Memory B cell (primary cell): Measurements from ENCODE around the gene ETFB.

Experiments used
- ATAC-seq: fragments of 150-1000 bp; cut with Tn5 transposase; 2 replicates; pipeline ENCODE4 v1.10.0; 2021; ENCODE audit warnings: low read depth, mild to moderate bottlenecking, moderate library complexity
- DNase-seq, 2 donors: peaks; one replicate each; pipeline ENCODE4 v3.0.0; 2022; ENCODE audit warnings: low spot score in 2 of 2
- H3K27ac Mint-ChIP-seq: one replicate; pipeline ENCODE4 v1.8.0; 2022; ENCODE audit warnings: mild to moderate bottlenecking, moderate library complexity, mixed read lengths
- H3K27me3 Mint-ChIP-seq: one replicate; pipeline ENCODE4 v1.8.0; 2022; ENCODE audit warnings: mixed read lengths
- H3K36me3 Mint-ChIP-seq: one replicate; pipeline ENCODE4 v1.8.0; 2022; ENCODE audit warnings: mild to moderate bottlenecking, mixed read lengths
- H3K4me1 Mint-ChIP-seq: one replicate; pipeline ENCODE4 v1.8.0; 2022; ENCODE audit warnings: mixed read lengths
- H3K4me3 Mint-ChIP-seq: one replicate; pipeline ENCODE4 v1.8.0; 2022; ENCODE audit warnings: mild to moderate bottlenecking, moderate library complexity, mixed read lengths
- H3K9me3 Mint-ChIP-seq: one replicate; pipeline ENCODE4 v1.8.0; 2022; ENCODE audit warnings: mixed read lengths

The ETFB gene

GRCh38 chr19:51367565-51368365 is 1.6 kb upstream of the ETFB start:
- peak overlapping the region; percentile 96 for H3K27ac Mint-ChIP-seq
- ATAC-seq: peak; percentile 79
- peak overlapping the region; percentile 99 for H3K4me3 Mint-ChIP-seq
- peaks cover 37% of the 10 kb centered on the region for H3K4me1 Mint-ChIP-seq
- H3K9me3 Mint-ChIP-seq: no peaks in the 10 kb centered on the region
- H3K36me3 Mint-ChIP-seq: no peaks in the 10 kb centered on the region
- peak; percentile 98 to 99 for DNase-seq
- H3K27me3 Mint-ChIP-seq: no peaks in the 10 kb centered on the region

GRCh38 chr19:51367255-51367564 is 1.0 kb upstream of the ETFB start:
- H3K27ac Mint-ChIP-seq: peak overlapping the region; percentile 96

GRCh38 chr19:51366389-51367254 is 434 bp upstream of the ETFB start:
- DNase-seq: peak; percentile 77 to 85
- Mint-ChIP-seq H3K9me3 (no peaks in the 10 kb centered on the region), H3K4me3 (peak overlapping the region; percentile 99), H3K27ac (peak overlapping the region; percentile 96), H3K36me3 (no peaks in the 10 kb centered on the region), H3K27me3 (no peaks in the 10 kb centered on the region), H3K4me1 (peaks cover 40% of the 10 kb centered on the region)
- peak; percentile 52 for ATAC-seq

More at GRCh38 chr19:51367255-51367564, 1.0 kb upstream of the ETFB start:
- DNase-seq (peak in 1 of 2 donors; percentile 54), ATAC-seq (no peak)
- Mint-ChIP-seq H3K4me3 (peak overlapping the region; percentile 99), H3K4me1 (peaks cover 38% of the 10 kb centered on the region), H3K9me3 (no peaks in the 10 kb centered on the region), H3K27me3 (no peaks in the 10 kb centered on the region), H3K36me3 (no peaks in the 10 kb centered on the region)

- Mint-ChIP-seq H3K4me3 (peak overlapping the region; percentile 99), H3K4me1 (peaks cover 40% of the 10 kb centered on the region), H3K27ac (peak overlapping the region; percentile 96), H3K27me3 (no peaks in the 10 kb centered on the region), H3K9me3 (no peaks in the 10 kb centered on the region), H3K36me3 (no peaks in the 10 kb centered on the region)
- peak; percentile 19 for ATAC-seq
- peak in 1 of 2 donors; percentile 23 for DNase-seq
Observed at GRCh38 chr19:51365211-51365964, 800 bp downstream of the ETFB start.

GRCh38 chr19:51364200-51365106 is 1.7 kb downstream of the ETFB start:
- Mint-ChIP-seq H3K4me1 (peaks cover 40% of the 10 kb centered on the region), H3K4me3 (peak overlapping the region; percentile 6), H3K36me3 (no peaks in the 10 kb centered on the region), H3K27ac (peak overlapping the region; percentile 35), H3K9me3 (no peaks in the 10 kb centered on the region), H3K27me3 (no peaks in the 10 kb centered on the region)
- no peak for ATAC-seq
- no peak for DNase-seq

- ATAC-seq: no peak
- DNase-seq: no peak
- Mint-ChIP-seq H3K4me1 (peaks cover 32% of the 10 kb centered on the region), H3K27ac (no peak overlapping the region), H3K4me3 (no peak overlapping the region), H3K27me3 (no peaks in the 10 kb centered on the region), H3K9me3 (no peaks in the 10 kb centered on the region), H3K36me3 (peaks cover 6% of the 10 kb centered on the region)
Observed at GRCh38 chr19:51361239-51361638, 4.9 kb downstream of the ETFB start.

- peaks cover 8% of the 10 kb centered on the region for H3K36me3 Mint-ChIP-seq
- no peaks in the 10 kb centered on the region for H3K9me3 Mint-ChIP-seq
- H3K4me1 Mint-ChIP-seq: peaks cover 22% of the 10 kb centered on the region
- H3K27me3 Mint-ChIP-seq: no peaks in the 10 kb centered on the region
- DNase-seq: no peak
- H3K27ac Mint-ChIP-seq: no peak overlapping the region
- H3K4me3 Mint-ChIP-seq: no peak overlapping the region
- ATAC-seq: no peak
Observed at GRCh38 chr19:51359294-51359693, 6.9 kb downstream of the ETFB start.

- peaks cover 11% of the 10 kb centered on the region for H3K36me3 Mint-ChIP-seq
- H3K9me3 Mint-ChIP-seq: no peaks in the 10 kb centered on the region
- DNase-seq (no peak), ATAC-seq (no peak)
- H3K4me1 Mint-ChIP-seq: peaks cover 12% of the 10 kb centered on the region
- H3K27me3 Mint-ChIP-seq: no peaks in the 10 kb centered on the region
- H3K4me3 Mint-ChIP-seq: no peak overlapping the region
- H3K27ac Mint-ChIP-seq: no peak overlapping the region
Observed at GRCh38 chr19:51357952-51358351, 8.2 kb downstream of the ETFB start.

GRCh38 chr19:51356159-51356801 is 9.9 kb downstream of the ETFB start:
- Mint-ChIP-seq H3K27me3 (no peaks in the 10 kb centered on the region), H3K36me3 (peaks cover 22% of the 10 kb centered on the region), H3K4me3 (no peak overlapping the region), H3K4me1 (peaks cover 7% of the 10 kb centered on the region), H3K27ac (no peak overlapping the region), H3K9me3 (no peaks in the 10 kb centered on the region)
- DNase-seq: no peak
- no peak for ATAC-seq

GRCh38 chr19:51354742-51355148 is 11.4 kb downstream of the ETFB start:
- no peak overlapping the region for H3K4me3 Mint-ChIP-seq
- H3K36me3 Mint-ChIP-seq: peaks cover 27% of the 10 kb centered on the region
- ATAC-seq (no peak), DNase-seq (no peak)
- H3K9me3 Mint-ChIP-seq: no peaks in the 10 kb centered on the region
- peaks cover 5% of the 10 kb centered on the region for H3K4me1 Mint-ChIP-seq
- H3K27ac Mint-ChIP-seq: no peak overlapping the region
- no peaks in the 10 kb centered on the region for H3K27me3 Mint-ChIP-seq

GRCh38 chr19:51354103-51354741 is 12.0 kb downstream of the ETFB start:
- ATAC-seq (no peak), DNase-seq (no peak)
- H3K4me1 Mint-ChIP-seq: peaks cover 5% of the 10 kb centered on the region
- H3K27ac Mint-ChIP-seq: no peak overlapping the region
- peaks cover 27% of the 10 kb centered on the region for H3K36me3 Mint-ChIP-seq
- H3K9me3 Mint-ChIP-seq: no peaks in the 10 kb centered on the region
- no peaks in the 10 kb centered on the region for H3K27me3 Mint-ChIP-seq
- H3K4me3 Mint-ChIP-seq: no peak overlapping the region

- ATAC-seq: no peak
- peaks cover 27% of the 10 kb centered on the region for H3K36me3 Mint-ChIP-seq
- no peak overlapping the region for H3K27ac Mint-ChIP-seq
- H3K27me3 Mint-ChIP-seq: no peaks in the 10 kb centered on the region
- no peak for DNase-seq
- no peaks in the 10 kb centered on the region for H3K9me3 Mint-ChIP-seq
- H3K4me3 Mint-ChIP-seq: no peak overlapping the region
- H3K4me1 Mint-ChIP-seq: peaks cover 5% of the 10 kb centered on the region
Observed at GRCh38 chr19:51352783-51353360, 13.3 kb downstream of the ETFB start.
